IPS-18a (cell line): ENCODE data around the gene SSH2.

ENCODE experiments used
- H3K27ac ChIP-seq: one replicate; pipeline ENCODE4 v1.5.1; 2013; ENCODE audit warnings: low read length
- H3K27me3 ChIP-seq: one replicate; pipeline ENCODE4 v1.6.1; 2013; ENCODE audit warnings: mild to moderate bottlenecking, low read length; ENCODE audit not compliant: control insufficient read depth, insufficient read depth
- H3K36me3 ChIP-seq: one replicate; pipeline ENCODE4 v1.6.1; 2013; ENCODE audit warnings: low read depth, low read length; ENCODE audit not compliant: control insufficient read depth
- H3K4me1 ChIP-seq: one replicate; pipeline ENCODE4 v1.6.1; 2013; ENCODE audit warnings: low read depth, low read length; ENCODE audit not compliant: control insufficient read depth
- H3K4me3 ChIP-seq: one replicate; pipeline ENCODE4 v1.5.1; 2013; ENCODE audit warnings: low read length
- H3K9ac ChIP-seq: one replicate; pipeline ENCODE4 v1.6.1; 2013; ENCODE audit warnings: mild to moderate bottlenecking, low read length, moderate library complexity
- H3K9me3 ChIP-seq: one replicate; pipeline ENCODE4 v1.6.1; 2013; ENCODE audit warnings: low read depth, low read length; ENCODE audit not compliant: control insufficient read depth

SSH2 gene

GRCh38 chr17:29846298-29846697, 83.7 kb downstream of the SSH2 start:
- Histone ChIP-seq H3K9me3 (no peaks in the 10 kb centered on the region), H3K9ac (no peak overlapping the region), H3K27me3 (no peaks in the 10 kb centered on the region), H3K4me1 (peaks cover 12% of the 10 kb centered on the region), H3K27ac (no peak overlapping the region), H3K4me3 (no peak overlapping the region), H3K36me3 (no peaks in the 10 kb centered on the region)

- Histone ChIP-seq H3K9ac (no peak overlapping the region), H3K9me3 (no peaks in the 10 kb centered on the region), H3K27ac (no peak overlapping the region), H3K27me3 (no peaks in the 10 kb centered on the region), H3K4me3 (no peak overlapping the region), H3K36me3 (no peaks in the 10 kb centered on the region), H3K4me1 (peaks cover 12% of the 10 kb centered on the region)
Measured at GRCh38 chr17:29844339-29845048, 85.5 kb downstream of the SSH2 start.

- peaks cover 12% of the 10 kb centered on the region for H3K4me1 ChIP-seq
- H3K36me3 ChIP-seq = no peaks in the 10 kb centered on the region
- no peak overlapping the region for H3K4me3 ChIP-seq
- no peaks in the 10 kb centered on the region for H3K9me3 ChIP-seq
- no peak overlapping the region for H3K27ac ChIP-seq
- no peaks in the 10 kb centered on the region for H3K27me3 ChIP-seq
- H3K9ac ChIP-seq = no peak overlapping the region
Measured at GRCh38 chr17:29840884-29841283, 89.1 kb downstream of the SSH2 start.

GRCh38 chr17:29839656-29840055, 90.4 kb downstream of the SSH2 start:
- H3K9me3 ChIP-seq = no peaks in the 10 kb centered on the region
- H3K9ac ChIP-seq = no peak overlapping the region
- no peak overlapping the region for H3K4me3 ChIP-seq
- H3K27me3 ChIP-seq = no peaks in the 10 kb centered on the region
- peaks cover 4% of the 10 kb centered on the region for H3K4me1 ChIP-seq
- H3K27ac ChIP-seq = no peak overlapping the region
- no peaks in the 10 kb centered on the region for H3K36me3 ChIP-seq

- Histone ChIP-seq H3K36me3 (no peaks in the 10 kb centered on the region), H3K27ac (no peak overlapping the region), H3K9me3 (no peaks in the 10 kb centered on the region), H3K27me3 (no peaks in the 10 kb centered on the region), H3K9ac (no peak overlapping the region), H3K4me1 (no peaks in the 10 kb centered on the region), H3K4me3 (no peak overlapping the region)
Measured at GRCh38 chr17:29838961-29839360, 91.1 kb downstream of the SSH2 start.

- H3K9ac ChIP-seq = no peak overlapping the region
- no peaks in the 10 kb centered on the region for H3K36me3 ChIP-seq
- no peaks in the 10 kb centered on the region for H3K27me3 ChIP-seq
- H3K9me3 ChIP-seq = no peaks in the 10 kb centered on the region
- H3K4me3 ChIP-seq = no peak overlapping the region
- no peak overlapping the region for H3K27ac ChIP-seq
- H3K4me1 ChIP-seq = no peaks in the 10 kb centered on the region
Measured at GRCh38 chr17:29837531-29837930, 92.5 kb downstream of the SSH2 start.

- H3K36me3 ChIP-seq = no peaks in the 10 kb centered on the region
- H3K9ac ChIP-seq = no peak overlapping the region
- no peaks in the 10 kb centered on the region for H3K27me3 ChIP-seq
- no peak overlapping the region for H3K27ac ChIP-seq
- no peaks in the 10 kb centered on the region for H3K9me3 ChIP-seq
- no peak overlapping the region for H3K4me3 ChIP-seq
- no peaks in the 10 kb centered on the region for H3K4me1 ChIP-seq
Measured at GRCh38 chr17:29836643-29837042, 93.4 kb downstream of the SSH2 start.

- H3K4me1 ChIP-seq = no peaks in the 10 kb centered on the region
- H3K27ac ChIP-seq = no peak overlapping the region
- H3K36me3 ChIP-seq = no peaks in the 10 kb centered on the region
- no peak overlapping the region for H3K9ac ChIP-seq
- H3K27me3 ChIP-seq = no peaks in the 10 kb centered on the region
- H3K9me3 ChIP-seq = no peaks in the 10 kb centered on the region
- H3K4me3 ChIP-seq = no peak overlapping the region
Measured at GRCh38 chr17:29835435-29836351, 94.3 kb downstream of the SSH2 start.

GRCh38 chr17:29833801-29834200, 96.2 kb downstream of the SSH2 start:
- no peaks in the 10 kb centered on the region for H3K27me3 ChIP-seq
- no peak overlapping the region for H3K4me3 ChIP-seq
- H3K27ac ChIP-seq = no peak overlapping the region
- H3K9me3 ChIP-seq = no peaks in the 10 kb centered on the region
- H3K9ac ChIP-seq = no peak overlapping the region
- H3K4me1 ChIP-seq = no peaks in the 10 kb centered on the region
- no peaks in the 10 kb centered on the region for H3K36me3 ChIP-seq

- no peak overlapping the region for H3K4me3 ChIP-seq
- H3K27me3 ChIP-seq = no peaks in the 10 kb centered on the region
- H3K9me3 ChIP-seq = no peaks in the 10 kb centered on the region
- no peak overlapping the region for H3K9ac ChIP-seq
- peaks cover 10% of the 10 kb centered on the region for H3K4me1 ChIP-seq
- no peaks in the 10 kb centered on the region for H3K36me3 ChIP-seq
- no peak overlapping the region for H3K27ac ChIP-seq
Measured at GRCh38 chr17:29828676-29829284, 101.2 kb downstream of the SSH2 start.

GRCh38 chr17:29827179-29827578, 102.8 kb downstream of the SSH2 start:
- Histone ChIP-seq H3K27me3 (no peaks in the 10 kb centered on the region), H3K9me3 (no peaks in the 10 kb centered on the region), H3K9ac (no peak overlapping the region), H3K4me1 (peaks cover 10% of the 10 kb centered on the region), H3K27ac (no peak overlapping the region), H3K4me3 (no peak overlapping the region), H3K36me3 (no peaks in the 10 kb centered on the region)
